RWPE2 (cell line): ENCODE measurements around the gene CTNND1.
"Not testable (repeated sequence)": the region's sequence is repeated elsewhere in the genome, so short reads cannot be mapped to it uniquely, and the experiment has no call there.

ENCODE experiments used
- ATAC-seq: fragments of 200-7000 bp; cut with Tn5 transposase; 3 replicates; pipeline ENCODE4 v1.9.1; 2021; ENCODE audit warnings: low read depth
- DNase-seq: peaks from one replicate; pipeline ENCODE4 v3.0.0-alpha.2; 2020; ENCODE audit warnings: low spot score
- H3K27ac ChIP-seq: fragments of 450-650 bp; 2 replicates; pipeline ENCODE4 v1.5.1; 2017; ENCODE audit warnings: mild to moderate bottlenecking; ENCODE audit not compliant: poor library complexity, severe bottlenecking
- H3K27me3 ChIP-seq: fragments of 250-450 bp; sonication (Bioruptor Pico); 2 replicates; pipeline ENCODE4 v1.5.1; 2021; ENCODE audit warnings: mild to moderate bottlenecking, moderate library complexity; ENCODE audit not compliant: insufficient read depth, poor library complexity, severe bottlenecking
- H3K36me3 ChIP-seq: fragments of 250-450 bp; sonication (Bioruptor Pico); 2 replicates; pipeline ENCODE4 v1.5.1; 2020; ENCODE audit warnings: low read depth, mild to moderate bottlenecking, moderate library complexity
- H3K4me1 ChIP-seq: fragments of 250-450 bp; sonication (Bioruptor Pico); 2 replicates; pipeline ENCODE4 v1.5.1; 2021; ENCODE audit warnings: mild to moderate bottlenecking, moderate library complexity; ENCODE audit not compliant: insufficient read depth, poor library complexity, severe bottlenecking
- H3K4me3 ChIP-seq: fragments of 250-450 bp; sonication (Bioruptor Pico); 2 replicates; pipeline ENCODE4 v1.5.1; 2021; ENCODE audit warnings: mild to moderate bottlenecking, moderate library complexity; ENCODE audit not compliant: severe bottlenecking
- H3K9me3 ChIP-seq: fragments of 250-450 bp; sonication (Bioruptor Pico); 2 replicates; pipeline ENCODE4 v1.5.1; 2021; ENCODE audit warnings: mild to moderate bottlenecking, moderate library complexity; ENCODE audit not compliant: severe bottlenecking
- TF ChIP-seq, protein P1 (sequence below): fragments of 450-650 bp; IDR thresholded peaks from one replicate; pipeline ENCODE4 v1.5.1; 2017; ENCODE audit warnings: mild to moderate bottlenecking, moderate library complexity; ENCODE audit not compliant: poor library complexity, severe bottlenecking

The CTNND1 gene, protein sequence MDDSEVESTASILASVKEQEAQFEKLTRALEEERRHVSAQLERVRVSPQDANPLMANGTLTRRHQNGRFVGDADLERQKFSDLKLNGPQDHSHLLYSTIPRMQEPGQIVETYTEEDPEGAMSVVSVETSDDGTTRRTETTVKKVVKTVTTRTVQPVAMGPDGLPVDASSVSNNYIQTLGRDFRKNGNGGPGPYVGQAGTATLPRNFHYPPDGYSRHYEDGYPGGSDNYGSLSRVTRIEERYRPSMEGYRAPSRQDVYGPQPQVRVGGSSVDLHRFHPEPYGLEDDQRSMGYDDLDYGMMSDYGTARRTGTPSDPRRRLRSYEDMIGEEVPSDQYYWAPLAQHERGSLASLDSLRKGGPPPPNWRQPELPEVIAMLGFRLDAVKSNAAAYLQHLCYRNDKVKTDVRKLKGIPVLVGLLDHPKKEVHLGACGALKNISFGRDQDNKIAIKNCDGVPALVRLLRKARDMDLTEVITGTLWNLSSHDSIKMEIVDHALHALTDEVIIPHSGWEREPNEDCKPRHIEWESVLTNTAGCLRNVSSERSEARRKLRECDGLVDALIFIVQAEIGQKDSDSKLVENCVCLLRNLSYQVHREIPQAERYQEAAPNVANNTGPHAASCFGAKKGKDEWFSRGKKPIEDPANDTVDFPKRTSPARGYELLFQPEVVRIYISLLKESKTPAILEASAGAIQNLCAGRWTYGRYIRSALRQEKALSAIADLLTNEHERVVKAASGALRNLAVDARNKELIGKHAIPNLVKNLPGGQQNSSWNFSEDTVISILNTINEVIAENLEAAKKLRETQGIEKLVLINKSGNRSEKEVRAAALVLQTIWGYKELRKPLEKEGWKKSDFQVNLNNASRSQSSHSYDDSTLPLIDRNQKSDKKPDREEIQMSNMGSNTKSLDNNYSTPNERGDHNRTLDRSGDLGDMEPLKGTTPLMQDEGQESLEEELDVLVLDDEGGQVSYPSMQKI

DNA sequence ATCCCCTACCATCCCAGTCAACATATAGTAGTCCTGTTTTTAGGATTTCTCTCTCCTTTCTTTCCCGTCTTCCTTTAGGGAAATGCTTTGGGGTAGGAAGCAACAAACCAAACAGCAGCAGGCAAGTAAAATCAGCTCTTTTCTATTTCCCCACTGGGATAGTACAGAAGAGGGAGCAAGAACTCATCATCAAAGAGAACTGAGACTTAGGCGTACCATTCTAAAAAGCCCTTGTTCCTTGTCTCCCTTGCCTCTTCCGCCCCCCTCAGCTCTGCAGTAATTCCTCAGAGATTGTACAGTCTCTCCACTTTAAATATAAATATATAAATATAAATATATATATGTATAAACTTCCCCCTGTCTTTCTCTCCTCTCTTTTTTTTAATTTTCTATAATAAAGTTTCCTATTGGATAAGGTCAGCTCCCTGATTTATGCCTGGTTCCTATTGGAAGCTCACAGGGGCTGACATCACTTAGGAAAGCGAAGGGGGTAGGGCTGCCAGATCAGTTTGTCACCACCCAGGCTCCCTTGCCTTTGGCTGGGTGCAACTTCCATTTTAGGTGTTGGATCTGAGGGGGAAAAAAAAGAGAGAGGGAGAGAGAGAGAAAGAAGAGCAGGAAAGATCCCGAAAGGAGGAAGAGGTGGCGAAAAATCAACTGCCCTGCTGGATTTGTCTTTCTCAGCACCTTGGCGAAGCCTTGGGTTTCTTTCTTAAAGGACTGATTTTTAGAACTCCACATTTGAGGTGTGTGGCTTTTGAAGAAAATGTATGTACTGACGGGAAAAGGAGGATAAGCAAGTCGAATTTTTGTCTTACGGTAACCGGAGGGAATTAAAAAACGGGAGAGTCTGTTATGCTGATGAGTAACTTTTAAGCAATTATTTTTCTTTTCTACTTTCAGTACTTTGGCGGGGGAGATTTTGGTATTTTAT lies at the start of gene CTNND1:
CTNND1 (plus strand) TSS at position 502 of the 934 bp plus-strand sequence. CDS start 29,677 bp downstream, outside the sequence.
- H3K4me3 ChIP-seq, result peak within 1 kb of the TSS; percentile 55
- TF ChIP-seq, protein P1, sequence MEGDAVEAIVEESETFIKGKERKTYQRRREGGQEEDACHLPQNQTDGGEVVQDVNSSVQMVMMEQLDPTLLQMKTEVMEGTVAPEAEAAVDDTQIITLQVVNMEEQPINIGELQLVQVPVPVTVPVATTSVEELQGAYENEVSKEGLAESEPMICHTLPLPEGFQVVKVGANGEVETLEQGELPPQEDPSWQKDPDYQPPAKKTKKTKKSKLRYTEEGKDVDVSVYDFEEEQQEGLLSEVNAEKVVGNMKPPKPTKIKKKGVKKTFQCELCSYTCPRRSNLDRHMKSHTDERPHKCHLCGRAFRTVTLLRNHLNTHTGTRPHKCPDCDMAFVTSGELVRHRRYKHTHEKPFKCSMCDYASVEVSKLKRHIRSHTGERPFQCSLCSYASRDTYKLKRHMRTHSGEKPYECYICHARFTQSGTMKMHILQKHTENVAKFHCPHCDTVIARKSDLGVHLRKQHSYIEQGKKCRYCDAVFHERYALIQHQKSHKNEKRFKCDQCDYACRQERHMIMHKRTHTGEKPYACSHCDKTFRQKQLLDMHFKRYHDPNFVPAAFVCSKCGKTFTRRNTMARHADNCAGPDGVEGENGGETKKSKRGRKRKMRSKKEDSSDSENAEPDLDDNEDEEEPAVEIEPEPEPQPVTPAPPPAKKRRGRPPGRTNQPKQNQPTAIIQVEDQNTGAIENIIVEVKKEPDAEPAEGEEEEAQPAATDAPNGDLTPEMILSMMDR, result no peak
- 0 out of 2 replicates have a peak, but pooled peaks cover 3% of the 10 kb centered on the region for H3K36me3 ChIP-seq
- ATAC-seq (peak; percentile 95), DNase-seq (peak; percentile 86)
- peaks cover 17% of the 10 kb centered on the region for H3K4me1 ChIP-seq
- peak within 1 kb of the TSS; percentile 86 for H3K27ac ChIP-seq
- no peaks in the 10 kb centered on the region for H3K27me3 ChIP-seq
- H3K9me3 ChIP-seq, result no peaks in the 10 kb centered on the region

DNA sequence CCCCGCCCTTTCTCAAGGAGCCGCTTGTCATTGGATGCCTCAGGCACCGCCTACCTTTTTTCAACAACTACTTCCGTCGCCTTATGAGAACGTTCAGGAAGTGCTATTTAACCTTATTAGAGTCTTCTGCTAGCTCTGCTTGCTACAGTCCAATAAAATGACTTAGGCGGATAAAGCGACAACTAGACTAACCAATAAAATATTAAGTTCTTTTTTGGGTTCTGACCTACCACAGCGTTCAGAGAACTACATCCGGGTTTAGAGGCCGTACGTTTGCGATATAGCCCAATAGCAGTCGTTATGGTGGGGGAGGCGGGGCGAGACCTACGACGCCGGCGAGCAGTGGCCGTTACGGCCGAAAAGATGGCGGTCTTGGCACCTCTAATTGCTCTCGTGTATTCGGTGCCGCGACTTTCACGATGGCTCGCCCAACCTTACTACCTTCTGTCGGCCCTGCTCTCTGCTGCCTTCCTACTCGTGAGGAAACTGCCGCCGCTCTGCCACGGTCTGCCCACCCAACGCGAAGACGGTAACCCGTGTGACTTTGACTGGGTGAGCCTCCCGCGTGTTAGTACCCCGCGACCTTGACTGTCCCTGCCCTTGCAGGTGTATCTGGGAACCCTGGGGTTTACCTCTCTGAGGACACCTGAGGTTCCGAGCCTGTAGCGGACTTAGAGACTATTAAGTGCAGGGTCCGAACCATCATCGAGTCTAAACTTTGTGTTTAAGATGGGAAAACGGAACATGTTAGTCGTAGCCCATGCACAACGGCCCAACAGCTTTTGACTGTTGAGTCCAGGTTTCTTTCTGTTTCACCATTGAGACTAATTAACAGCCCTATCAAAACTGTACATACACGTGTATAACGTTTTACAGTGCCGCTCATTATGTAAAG lies 49.1 kb upstream of the CTNND1 start, which contains the start of gene TMX2:
TMX2 (plus strand) TSS at position 338 of the 895 bp plus-strand sequence; CDS start at position 364, 26 bp downstream.
- ATAC-seq, result peak; percentile 90
- H3K9me3 ChIP-seq, result no peaks in the 10 kb centered on the region
- peak; percentile 86 for DNase-seq
- peak within 1 kb of the TSS; percentile 67 for H3K4me3 ChIP-seq
- no peaks in the 10 kb centered on the region for H3K27me3 ChIP-seq
- peaks cover 5% of the 10 kb centered on the region for H3K36me3 ChIP-seq
- TF ChIP-seq, protein P1, result no peak
- peaks cover 8% of the 10 kb centered on the region for H3K4me1 ChIP-seq
- H3K27ac ChIP-seq, result peak within 1 kb of the TSS; percentile 53

DNA sequence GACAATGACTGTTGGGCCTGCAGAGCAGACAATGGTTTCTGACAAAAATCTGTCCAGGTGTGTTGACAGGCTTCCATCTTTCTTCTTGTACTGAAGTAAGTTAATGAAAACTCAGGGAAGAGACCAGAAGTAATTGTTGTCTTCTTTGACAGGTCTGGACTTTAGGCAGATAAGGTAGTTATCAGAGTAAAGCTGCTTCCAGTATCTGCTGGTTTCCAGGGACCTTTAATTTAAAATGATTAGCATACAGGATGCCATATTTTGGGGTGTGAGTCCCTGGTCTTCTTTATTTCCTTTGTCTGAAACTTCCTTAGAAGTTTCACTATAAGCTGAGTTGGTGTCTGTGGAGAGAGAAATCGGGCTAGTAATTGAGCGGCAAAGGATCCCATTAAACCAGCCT lies 47.8 kb upstream of the CTNND1 start:
- ATAC-seq (no peak), DNase-seq (no peak)
- peaks cover 8% of the 10 kb centered on the region for H3K4me1 ChIP-seq
- H3K4me3 ChIP-seq, result peak overlapping the region; percentile 67
- H3K27me3 ChIP-seq, result no peaks in the 10 kb centered on the region
- TF ChIP-seq, protein P1, result no peak
- no peaks in the 10 kb centered on the region for H3K9me3 ChIP-seq
- peak overlapping the region; percentile 53 for H3K27ac ChIP-seq
- H3K36me3 ChIP-seq, result peaks cover under 1% of the 10 kb centered on the region; the same call in 1 of the 2 replicates

DNA sequence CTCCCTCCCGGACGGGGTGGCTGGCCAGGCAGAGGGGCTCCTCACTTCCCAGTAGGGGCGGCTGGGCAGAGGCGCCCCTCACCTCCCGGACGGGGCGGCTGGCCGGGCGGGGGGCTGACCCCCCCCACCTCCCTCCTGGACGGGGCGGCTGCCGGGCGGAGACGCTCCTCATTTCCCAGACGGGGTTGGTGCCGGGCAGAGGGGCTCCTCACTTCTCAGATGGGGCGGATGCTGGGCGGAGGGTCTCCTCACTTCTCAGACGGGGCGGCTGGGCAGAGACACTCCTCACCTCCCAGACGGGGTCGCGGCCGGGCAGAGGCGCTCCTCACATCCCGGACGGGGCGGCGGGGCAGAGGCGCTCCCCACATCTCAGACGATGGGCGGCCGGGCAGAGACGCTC lies 44.9 kb upstream of the CTNND1 start:
- H3K9me3 ChIP-seq, H3K27ac ChIP-seq, H3K27me3 ChIP-seq, ATAC-seq, H3K4me3 ChIP-seq, DNase-seq, H3K4me1 ChIP-seq: not testable (repeated sequence)
- peaks cover 20% of the 10 kb centered on the region for H3K36me3 ChIP-seq
